Neural progenitor cell (in vitro differentiated cells): ENCODE measurements around the gene SGSM2. TPM values are rescaled to one million over a fixed set of nuclear protein-coding genes. Genes with fewer than 3 reads are reported as not detected.

Experiments
- DNase-seq: peaks from one replicate; pipeline ENCODE4 v3.0.0-alpha.2; 2016; ENCODE audit warnings: low spot score
- H2AFZ ChIP-seq: fragments of 200-600 bp; sonication (generic); replicated peaks from 2 replicates; pipeline ENCODE4 v1.6.1; 2016; ENCODE audit warnings: antibody characterized with exemption
- H3F3A ChIP-seq: fragments of 200-600 bp; sonication (generic); 2 replicates; pipeline ENCODE4 v1.6.1; 2016; ENCODE audit warnings: antibody characterized with exemption, low read depth
- H3K27ac ChIP-seq: fragments of 200-600 bp; sonication (generic); 2 replicates; pipeline ENCODE4 v1.5.1; 2016; ENCODE audit warnings: mild to moderate bottlenecking
- H3K27me3 ChIP-seq: fragments of 200-600 bp; sonication (generic); 2 replicates; pipeline ENCODE4 v1.6.1; 2016; ENCODE audit warnings: mild to moderate bottlenecking, moderate library complexity
- H3K36me3 ChIP-seq: fragments of 200-600 bp; sonication (generic); 2 replicates; pipeline ENCODE4 v1.5.1; 2016
- H3K4me1 ChIP-seq: fragments of 200-600 bp; sonication (generic); 2 replicates; pipeline ENCODE4 v1.6.1; 2016; ENCODE audit warnings: mixed run types
- H3K4me2 ChIP-seq: fragments of 200-600 bp; sonication (generic); 2 replicates; pipeline ENCODE4 v1.6.1; 2016
- H3K4me3 ChIP-seq: fragments of 200-600 bp; sonication (generic); 2 replicates; pipeline ENCODE4 v1.5.1; 2016
- H3K79me2 ChIP-seq: fragments of 200-600 bp; sonication (generic); 2 replicates; pipeline ENCODE4 v1.6.1; 2016; ENCODE audit warnings: low read depth
- H3K9ac ChIP-seq: fragments of 200-600 bp; sonication (generic); 2 replicates; pipeline ENCODE4 v1.6.1; 2016
- H3K9me3 ChIP-seq: fragments of 200-600 bp; sonication (generic); 2 replicates; pipeline ENCODE4 v1.5.1; 2016; ENCODE audit warnings: low read depth
- H4K20me1 ChIP-seq: fragments of 200-600 bp; sonication (generic); 2 replicates; pipeline ENCODE4 v1.6.1; 2016; ENCODE audit warnings: low read depth
- H3K27ac Mint-ChIP-seq: 3 replicates; pipeline ENCODE4 v1.8.0; 2021; ENCODE audit warnings: mixed read lengths
- H3K27me3 Mint-ChIP-seq: 2 replicates; pipeline ENCODE4 v1.8.0; 2022; ENCODE audit warnings: low read depth, mild to moderate bottlenecking, inconsistent platforms, moderate library complexity, mixed read lengths; ENCODE audit not compliant: insufficient read depth
- H3K36me3 Mint-ChIP-seq: 3 replicates; pipeline ENCODE4 v1.8.0; 2021; ENCODE audit warnings: mixed read lengths
- H3K4me1 Mint-ChIP-seq: 3 replicates; pipeline ENCODE4 v1.8.0; 2021; ENCODE audit warnings: mixed read lengths
- H3K4me3 Mint-ChIP-seq: 3 replicates; pipeline ENCODE4 v1.8.0; 2021; ENCODE audit warnings: mild to moderate bottlenecking, moderate library complexity, mixed read lengths
- H3K9me3 Mint-ChIP-seq: 3 replicates; pipeline ENCODE4 v1.8.0; 2020; ENCODE audit warnings: mixed read lengths
- CTCF ChIP-seq: fragments of 200-600 bp; sonication (generic); IDR thresholded peaks from 2 replicates; pipeline ENCODE4 v1.5.1; 2017; ENCODE audit warnings: antibody characterized with exemption, mild to moderate bottlenecking
- EZH2 ChIP-seq: fragments of 200-600 bp; sonication (generic); IDR thresholded peaks from 2 replicates; pipeline ENCODE4 v1.6.1; 2017; ENCODE audit warnings: antibody characterized with exemption, mild to moderate bottlenecking, moderate library complexity
- EZH2phosphoT487 ChIP-seq: fragments of 200-600 bp; sonication (generic); IDR thresholded peaks from 2 replicates; pipeline ENCODE4 v1.6.1; 2017; ENCODE audit warnings: antibody characterized with exemption
- total RNA-seq: library from RNA; depleted of rRNA; stranded (reverse); fragments of >200 nt; gene quantifications from 2 replicates; pipeline ENCODE4 v1.2.3, GENCODE V29; 2015; ENCODE audit warnings: low replicate concordance

The SGSM2 gene
- total RNA-seq, 1 donor from 2014 or later = 39.0 TPM

- Histone ChIP-seq H3F3A (peaks cover 4% of the 10 kb centered on the region), H3K4me3 (no peak overlapping the region), H3K79me2 (no peaks in the 10 kb centered on the region), H3K4me1 (no peaks in the 10 kb centered on the region), H4K20me1 (no peaks in the 10 kb centered on the region), H3K27me3 (no peaks in the 10 kb centered on the region), H3K36me3 (no peaks in the 10 kb centered on the region), H3K9me3 (no peaks in the 10 kb centered on the region), H3K4me2 (no peak overlapping the region), H3K9ac (no peak overlapping the region), H2AFZ (no peak overlapping the region), H3K27ac (no peak overlapping the region)
- TF ChIP-seq EZH2phosphoT487 (no peak), EZH2 (no peak), CTCF (no peak)
- H3K4me3 Mint-ChIP-seq = no peak overlapping the region
- DNase-seq = no peak
- H3K36me3 Mint-ChIP-seq = peaks cover 6% of the 10 kb centered on the region
- H3K4me1 Mint-ChIP-seq = peaks cover 15% of the 10 kb centered on the region
- peaks cover 2% of the 10 kb centered on the region for H3K27me3 Mint-ChIP-seq
- no peaks in the 10 kb centered on the region for H3K9me3 Mint-ChIP-seq
- H3K27ac Mint-ChIP-seq = peak overlapping the region; percentile 82
Observed at GRCh38 chr17:2378905-2379304, 41.6 kb downstream of the SGSM2 start.

GRCh38 chr17:2379489-2380225, 42.4 kb downstream of the SGSM2 start:
- TF ChIP-seq CTCF (no peak), EZH2 (no peak), EZH2phosphoT487 (no peak)
- no peaks in the 10 kb centered on the region for H3K9me3 ChIP-seq
- no peak overlapping the region for H3K4me3 ChIP-seq
- no peaks in the 10 kb centered on the region for H3K36me3 ChIP-seq
- Mint-ChIP-seq H3K4me1 (peaks cover 22% of the 10 kb centered on the region), H3K9me3 (no peaks in the 10 kb centered on the region), H3K27me3 (peaks cover 2% of the 10 kb centered on the region), H3K4me3 (no peak overlapping the region), H3K27ac (no peak overlapping the region), H3K36me3 (peaks cover 6% of the 10 kb centered on the region)
- H3F3A ChIP-seq = peaks cover 7% of the 10 kb centered on the region
- H3K79me2 ChIP-seq = no peaks in the 10 kb centered on the region
- no peak overlapping the region for H2AFZ ChIP-seq
- H3K27me3 ChIP-seq = no peaks in the 10 kb centered on the region
- no peak overlapping the region for H3K27ac ChIP-seq
- H4K20me1 ChIP-seq = no peaks in the 10 kb centered on the region
- DNase-seq = no peak
- H3K9ac ChIP-seq = no peak overlapping the region
- peaks cover 1% of the 10 kb centered on the region for H3K4me1 ChIP-seq
- H3K4me2 ChIP-seq = no peak overlapping the region

- H4K20me1 ChIP-seq = no peaks in the 10 kb centered on the region
Observed at GRCh38 chr17:2380226-2380922, 43.1 kb downstream of the SGSM2 start.

More at GRCh38 chr17:2380226-2380922, 43.1 kb downstream of the SGSM2 start:
- Mint-ChIP-seq H3K4me1 (peaks cover 30% of the 10 kb centered on the region), H3K4me3 (no peak overlapping the region), H3K36me3 (peaks cover 6% of the 10 kb centered on the region), H3K9me3 (no peaks in the 10 kb centered on the region), H3K27me3 (peaks cover 2% of the 10 kb centered on the region), H3K27ac (peak overlapping the region; percentile 60)
- H3K79me2 ChIP-seq = no peaks in the 10 kb centered on the region
- peaks cover 8% of the 10 kb centered on the region for H3K4me1 ChIP-seq
- no peaks in the 10 kb centered on the region for H3K36me3 ChIP-seq
- H3K9me3 ChIP-seq = no peaks in the 10 kb centered on the region
- DNase-seq = no peak
- H2AFZ ChIP-seq = no peak overlapping the region
- H3K9ac ChIP-seq = no peak overlapping the region
- H3K4me2 ChIP-seq = no peak overlapping the region
- H3K27ac ChIP-seq = no peak overlapping the region
- TF ChIP-seq EZH2phosphoT487 = no peak
- no peak for TF ChIP-seq CTCF
- TF ChIP-seq EZH2 = no peak
- no peak overlapping the region for H3K4me3 ChIP-seq
- H3F3A ChIP-seq = peaks cover 13% of the 10 kb centered on the region
- no peaks in the 10 kb centered on the region for H3K27me3 ChIP-seq
